ENCODE measurements around the gene RPS6KB2. TPM values are rescaled to one million over a fixed set of nuclear protein-coding genes. Genes with fewer than 3 reads are reported as not detected.

RPS6KB2 gene
- total RNA-seq, 1 experiment from 2014 or later: 54.0 TPM

DNA sequence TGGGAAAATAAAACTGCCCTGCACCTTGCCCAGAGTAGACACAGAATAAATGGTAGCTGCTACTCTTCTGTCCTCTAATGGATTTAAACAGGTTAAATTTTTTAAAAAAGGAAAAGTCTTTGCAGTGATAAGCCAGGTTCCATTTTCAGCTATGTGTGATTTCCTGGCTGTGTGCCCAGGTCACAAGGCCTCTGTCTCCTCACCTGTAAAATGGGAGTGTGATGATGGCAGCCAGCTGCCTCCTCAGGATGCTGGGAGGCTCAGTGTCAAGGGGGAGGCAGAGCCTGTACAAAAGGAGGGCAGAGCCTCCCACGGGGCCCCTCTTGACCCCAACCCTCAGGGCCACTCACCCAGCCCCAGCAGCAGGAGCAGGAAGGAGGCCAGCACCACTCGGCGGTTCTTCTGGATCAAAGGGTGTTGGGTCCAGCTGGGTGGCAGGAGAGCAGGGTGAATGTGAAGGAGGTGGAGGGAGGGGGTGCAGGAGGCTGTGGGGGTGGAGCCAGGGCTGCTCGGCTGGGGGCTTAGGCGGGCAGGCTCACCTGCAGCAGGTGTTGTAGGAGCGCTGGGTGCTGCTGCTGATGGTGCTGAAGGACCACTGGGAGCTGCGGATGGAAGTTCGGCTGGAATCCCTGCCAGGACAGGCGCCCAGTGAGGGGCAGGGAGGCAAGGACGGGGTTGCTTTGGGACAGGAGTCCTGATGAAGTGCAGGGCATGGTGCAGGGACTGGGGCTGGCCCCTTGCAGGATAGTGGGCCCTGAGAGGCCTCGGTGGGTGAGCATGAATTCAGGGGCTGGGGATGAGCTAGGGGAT, 38.9 kb downstream of the RPS6KB2 start:
- TF ChIP-seq EZH2 (IDR thresholded peaks at IDR 0.05; ENCODE audit: low read depth) (no peak), CTCF (conservative IDR thresholded peaks at IDR 0.05) (no peak)
- no peaks in the 10 kb centered on the region for H4K20me1 ChIP-seq (ENCODE audit: insufficient read depth)
- intact Hi-C loops (cut with micrococcal nuclease; ENCODE audit: unreplicated experiment): loop anchor here (5.0 kb wide), 2 partner anchors 115 kb away; partner anchors contain the start of genes GSTP1 and POLD4
- no peaks in the 10 kb centered on the region for H3K9me2 ChIP-seq (ENCODE audit: insufficient read depth)
- no peak for DNase-seq
- peak overlapping the region; percentile 92; the same call in 1 of the 2 replicates for H3K4me3 ChIP-seq
- peaks cover 41% of the 10 kb centered on the region for H3K79me2 ChIP-seq (ENCODE audit: low read depth)
- no TSS peak for BruUV-seq (replicated peaks)
- H3K4me1 ChIP-seq (replicated peaks; ENCODE audit: insufficient read depth): peaks cover 45% of the 10 kb centered on the region
- no peaks in the 10 kb centered on the region for H3K36me3 ChIP-seq (ENCODE audit: low read depth)
- peak overlapping the region; percentile 95 for H3K4me2 ChIP-seq
- peaks cover 43% of the 10 kb centered on the region for H3F3A ChIP-seq (ENCODE audit: insufficient read depth, low read depth)
- H3K27me3 ChIP-seq (ENCODE audit: insufficient read depth, low read depth): no peaks in the 10 kb centered on the region
- CTCF ChIA-PET: interaction anchor here (2.4 kb wide), 1 partner anchor 66 kb away, joined by 9 read pairs; the partner anchor contains the start of gene PPP1CA
- H2AFZ ChIP-seq: no peak overlapping the region
- POLR2A ChIA-PET (ENCODE audit: unreplicated experiment): interaction anchor here (0.6 to 0.8 kb wide), 2 partner anchors 136 to 228 kb away, joined by 3 to 19 read pairs; no protein-coding TSS in a partner anchor
- no peaks in the 10 kb centered on the region for H3K9me3 ChIP-seq (ENCODE audit: insufficient read depth, low read depth)
- peak overlapping the region; percentile 48 for H3K27ac ChIP-seq

DNA sequence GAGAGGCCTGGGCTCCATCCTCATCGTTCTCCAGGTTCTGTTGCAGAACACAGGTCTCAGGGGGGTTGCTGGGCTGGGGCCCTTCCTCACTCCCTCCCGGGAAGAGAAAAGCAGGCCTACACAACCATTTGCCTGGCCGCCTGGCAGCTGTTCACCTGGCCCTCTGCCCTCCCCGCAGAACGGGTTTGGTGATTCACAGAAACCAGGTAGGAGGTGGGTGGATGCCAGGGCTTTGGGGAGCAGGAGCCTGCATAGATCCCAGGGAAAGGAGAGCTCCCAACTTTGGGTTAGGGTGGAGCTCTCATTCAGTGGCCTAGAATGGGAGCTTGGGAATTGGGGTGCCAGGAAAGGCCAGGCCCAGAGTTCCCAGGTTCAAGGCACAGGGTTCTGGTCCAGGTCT, 39.8 kb downstream of the RPS6KB2 start:
- peak; percentile 88 to 91 for DNase-seq
- Histone ChIP-seq H3K36me3 (ENCODE audit: low read depth) (no peaks in the 10 kb centered on the region), H3F3A (ENCODE audit: insufficient read depth, low read depth) (peaks cover 39% of the 10 kb centered on the region), H3K9me2 (ENCODE audit: insufficient read depth) (no peaks in the 10 kb centered on the region), H3K27ac (peak overlapping the region; percentile 48), H3K4me2 (peak overlapping the region; percentile 95), H3K9me3 (ENCODE audit: insufficient read depth, low read depth) (no peaks in the 10 kb centered on the region), H3K27me3 (ENCODE audit: insufficient read depth, low read depth) (no peaks in the 10 kb centered on the region), H2AFZ (peak overlapping the region; percentile 81), H4K20me1 (ENCODE audit: insufficient read depth) (no peaks in the 10 kb centered on the region), H3K4me1 (replicated peaks; ENCODE audit: insufficient read depth) (peaks cover 43% of the 10 kb centered on the region), H3K79me2 (ENCODE audit: low read depth) (peaks cover 41% of the 10 kb centered on the region), H3K4me3 (peak overlapping the region; percentile 92)
- intact Hi-C loops (cut with micrococcal nuclease; ENCODE audit: unreplicated experiment): loop anchor here (1.0 to 5.0 kb wide), 6 partner anchors 25 to 116 kb away; partner anchors contain the start of genes CORO1B, GSTP1, POLD4 and PPP1CA
- POLR2A ChIA-PET (ENCODE audit: unreplicated experiment): interaction anchor here (0.6 to 0.8 kb wide), 3 partner anchors 114 to 319 kb away, joined by 3 to 7 read pairs (median 4); no protein-coding TSS in a partner anchor
- CTCF ChIA-PET: interaction anchor here (0.6 to 2.4 kb wide), 3 partner anchors 67 to 221 kb away, joined by 3 to 13 read pairs (median 9); partner anchors contain the start of genes CLCF1 and PPP1CA
- BruUV-seq (replicated peaks): no TSS peak
- no peak for TF ChIP-seq CTCF (conservative IDR thresholded peaks at IDR 0.05)

DNA sequence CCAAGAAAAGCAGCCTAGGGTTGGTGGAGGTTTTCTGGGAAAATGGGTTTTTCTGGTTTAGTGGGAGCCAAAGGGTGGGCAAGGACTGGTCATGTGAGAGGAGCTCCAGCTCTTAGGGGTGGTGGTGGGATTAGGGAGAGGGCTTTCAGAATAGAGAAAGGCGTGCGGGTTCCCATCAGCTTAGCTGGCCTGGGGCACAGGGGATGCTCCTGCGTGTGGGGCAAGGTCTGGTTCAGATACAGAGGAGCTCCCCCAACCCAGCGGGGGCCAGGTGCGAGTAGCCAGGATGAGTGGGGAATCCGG, 40.1 kb downstream of the RPS6KB2 start:
- TF ChIP-seq EZH2 (IDR thresholded peaks at IDR 0.05; ENCODE audit: low read depth): no peak
- no peak for TF ChIP-seq CTCF (conservative IDR thresholded peaks at IDR 0.05)
- Histone ChIP-seq H3K4me2 (peak overlapping the region; percentile 95), H3K36me3 (ENCODE audit: low read depth) (no peaks in the 10 kb centered on the region), H3F3A (ENCODE audit: insufficient read depth, low read depth) (peaks cover 36% of the 10 kb centered on the region), H3K4me3 (peak overlapping the region; percentile 92), H3K9me2 (ENCODE audit: insufficient read depth) (no peaks in the 10 kb centered on the region), H2AFZ (peak overlapping the region; percentile 81), H3K79me2 (ENCODE audit: low read depth) (peaks cover 41% of the 10 kb centered on the region), H3K9me3 (ENCODE audit: insufficient read depth, low read depth) (no peaks in the 10 kb centered on the region), H4K20me1 (ENCODE audit: insufficient read depth) (no peaks in the 10 kb centered on the region), H3K4me1 (replicated peaks; ENCODE audit: insufficient read depth) (peaks cover 39% of the 10 kb centered on the region), H3K27ac (peak overlapping the region; percentile 48), H3K27me3 (ENCODE audit: insufficient read depth, low read depth) (no peaks in the 10 kb centered on the region)
- ChIA-PET CTCF (interaction anchor here (0.5 to 2.4 kb wide), 5 partner anchors 45 to 221 kb away, joined by 3 to 13 read pairs (median 4); partner anchors contain the start of genes CLCF1 and PPP1CA), POLR2A (ENCODE audit: unreplicated experiment) (interaction anchor here (0.6 to 0.8 kb wide), 6 partner anchors 67 to 852 kb away, joined by 3 to 7 read pairs (median 5); no protein-coding TSS in a partner anchor)
- intact Hi-C loops (cut with micrococcal nuclease; ENCODE audit: unreplicated experiment): loop anchor here (1.0 to 5.0 kb wide), 6 partner anchors 26 to 116 kb away; partner anchors contain the start of genes CORO1B, GSTP1, POLD4 and PPP1CA
- BruUV-seq (replicated peaks): TSS peak; percentile 15
- DNase-seq: no peak

All from PC-9 (cell line).